GM12878 (cell line): Measurements from ENCODE around the gene UST. TPM values are rescaled to one million over a fixed set of nuclear protein-coding genes. Genes with fewer than 3 reads are reported as not detected.

ENCODE experiments used
- ATAC-seq: fragments of 200-7000 bp; cut with Tn5 transposase; 3 replicates; pipeline ENCODE4 v1.9.1; 2020; ENCODE audit warnings: mild to moderate bottlenecking, moderate library complexity
- BruUV-seq: library from RNA; stranded (reverse); fragments of 400-500 nt; replicated peaks from 2 replicates; lab custom pipeline; 2021; lab: Mats Ljungman, UMichigan
- CTCF ChIA-PET: fragments of 300-600 bp; sonication (Branson Sonifier 250); formaldehyde crosslinking; extraction: SDS; loops from one replicate; lab custom pipeline; 2021; ENCODE audit warnings: inconsistent platforms; lab: Yijun Ruan, JAX
- POLR2A ChIA-PET: fragments of 350-600 bp; formaldehyde crosslinking; extraction: SDS; loops from one replicate; lab custom pipeline; 2021; ENCODE audit warnings: inconsistent platforms; lab: Charles Lee
- RAD21 ChIA-PET: fragments of 300-600 bp; sonication (Branson Sonifier 250); formaldehyde crosslinking; loops from one replicate; lab custom pipeline; 2023; ENCODE audit warnings: antibody characterized with exemption; ENCODE audit not compliant: unreplicated experiment; lab: Charles Lee
- SMC1A ChIA-PET: fragments of 300-600 bp; sonication (Branson Sonifier 250); formaldehyde crosslinking; loops from one replicate; lab custom pipeline; 2023; ENCODE audit not compliant: unreplicated experiment, uncharacterized antibody; lab: Charles Lee
- DNase-seq: peaks from one replicate; pipeline ENCODE4 v3.0.0-alpha.2; 2011; ENCODE audit warnings: low read depth, low spot score
- FAIRE-seq: peaks from 3 replicates; lab custom pipeline; 2011; peaks lifted over from hg19 to GRCh38; lab: Jason Lieb, UNC
- H2AFZ ChIP-seq: 2 replicates; pipeline ENCODE4 v1.6.0; 2011; ENCODE audit warnings: low read depth, low read length, control low read depth; ENCODE audit not compliant: control insufficient read depth
- H3K27ac ChIP-seq: 2 replicates; pipeline ENCODE4 v1.5.1; 2011; ENCODE audit warnings: control low read depth; ENCODE audit not compliant: control insufficient read depth, insufficient read depth
- H3K27me3 ChIP-seq, 2 experiments: replicated peaks in 1 of 2; 2 replicates each; pipeline versions ENCODE4 v1.6.0 to v1.6.1; 2011; ENCODE audit warnings: low read length in 1 of 2; ENCODE audit not compliant: control insufficient read depth in 2 of 2, insufficient read depth in 2 of 2
- H3K36me3 ChIP-seq, 2 experiments: 2 replicates each; pipeline ENCODE4 v1.5.1; 2011; ENCODE audit warnings: low read length in 1 of 2; ENCODE audit not compliant: control insufficient read depth in 2 of 2, insufficient read depth in 2 of 2
- H3K4me1 ChIP-seq: 2 replicates; pipeline ENCODE4 v1.6.1; 2011; ENCODE audit warnings: mild to moderate bottlenecking, low read length, moderate library complexity, mixed read lengths; ENCODE audit not compliant: control insufficient read depth, insufficient read depth
- H3K4me2 ChIP-seq: 2 replicates; pipeline ENCODE4 v1.6.0; 2011; ENCODE audit warnings: control low read depth; ENCODE audit not compliant: control insufficient read depth, insufficient read depth
- H3K4me3 ChIP-seq: fragments of 200-600 bp; sonication (generic); 2 replicates; pipeline ENCODE4 v1.5.1; 2016
- H3K79me2 ChIP-seq: 2 replicates; pipeline ENCODE4 v1.6.0; 2011; ENCODE audit warnings: low read length; ENCODE audit not compliant: control insufficient read depth, insufficient read depth
- H3K9ac ChIP-seq: 2 replicates; pipeline ENCODE4 v1.8.0; 2011; ENCODE audit warnings: low read length, control low read depth, mixed read lengths; ENCODE audit not compliant: control insufficient read depth, insufficient read depth
- H3K9me3 ChIP-seq: replicated peaks from 3 replicates; pipeline ENCODE4 v1.5.1; 2011; ENCODE audit warnings: mild to moderate bottlenecking, low read length; ENCODE audit not compliant: control insufficient read depth, insufficient read depth
- H4K20me1 ChIP-seq: 2 replicates; pipeline ENCODE4 v1.6.0; 2011; ENCODE audit not compliant: control insufficient read depth, insufficient read depth
- CREB1 ChIP-seq: IDR thresholded peaks from 2 replicates; pipeline ENCODE4 v1.6.1; 2012; ENCODE audit warnings: low read depth, mild to moderate bottlenecking, inconsistent platforms
- FOS ChIP-seq: IDR thresholded peaks from 3 replicates; pipeline ENCODE4 v1.6.1; 2011; ENCODE audit warnings: borderline replicate concordance; ENCODE audit not compliant: insufficient read length; ENCODE audit errors: extremely low read depth
- HDAC2 ChIP-seq: fragments of 200-600 bp; sonication (generic); IDR thresholded peaks from 2 replicates; pipeline ENCODE4 v1.6.1; 2017
- JUND ChIP-seq: IDR thresholded peaks from 2 replicates; pipeline ENCODE4 v1.6.1; 2012; ENCODE audit warnings: low read depth, mild to moderate bottlenecking, low read length, improper control_type of control experiment, moderate library complexity
- MEF2A ChIP-seq: IDR thresholded peaks from 2 replicates; pipeline ENCODE4 v1.6.1; 2011; ENCODE audit warnings: low read depth, mild to moderate bottlenecking, low read length, moderate library complexity; ENCODE audit not compliant: insufficient read depth
- MTA2 ChIP-seq: fragments of 450-650 bp; IDR thresholded peaks from 2 replicates; pipeline ENCODE4 v1.6.1; 2016; ENCODE audit warnings: low read depth, mild to moderate bottlenecking, moderate library complexity
- NFIC ChIP-seq: IDR thresholded peaks from 2 replicates; pipeline ENCODE4 v1.6.1; 2012; ENCODE audit warnings: low read depth, mild to moderate bottlenecking, inconsistent platforms, low read length, moderate library complexity
- NR2C1 ChIP-seq: fragments of 450-650 bp; IDR thresholded peaks from 2 replicates; pipeline ENCODE4 v1.6.1; 2017; ENCODE audit warnings: antibody characterized with exemption, mild to moderate bottlenecking, moderate library complexity
- NR2C2 ChIP-seq: IDR thresholded peaks from 2 replicates; pipeline ENCODE4 v1.6.1; 2011; ENCODE audit warnings: borderline replicate concordance, low read depth; ENCODE audit not compliant: control insufficient read depth, insufficient read length
- PAX8 ChIP-seq: fragments of 450-650 bp; IDR thresholded peaks from 2 replicates; pipeline ENCODE4 v1.6.1; 2017; ENCODE audit warnings: mild to moderate bottlenecking, moderate library complexity
- POLR2A ChIP-seq: IDR thresholded peaks from 2 replicates; pipeline ENCODE4 v1.6.1; 2011; ENCODE audit warnings: low read depth, mild to moderate bottlenecking, low read length
- RCOR1 ChIP-seq: conservative IDR thresholded peaks from 2 replicates; pipeline ENCODE4 v1.6.1; 2012; ENCODE audit warnings: low read depth, low read length, improper control_type of control experiment
- SMC3 ChIP-seq: IDR thresholded peaks from 2 replicates; pipeline ENCODE4 v1.6.1; 2011; ENCODE audit warnings: low read length, improper control_type of control experiment, borderline replicate concordance
- STAT1 ChIP-seq: fragments of 450-650 bp; conservative IDR thresholded peaks from 2 replicates; pipeline ENCODE4 v1.6.1; 2014; ENCODE audit warnings: antibody characterized with exemption, mild to moderate bottlenecking
- TARDBP ChIP-seq: IDR thresholded peaks from 2 replicates; pipeline ENCODE4 v1.6.1; 2016; ENCODE audit warnings: borderline replicate concordance
- YY1 ChIP-seq: IDR thresholded peaks from 2 replicates; pipeline ENCODE4 v1.6.1; 2011; ENCODE audit warnings: low read depth, mild to moderate bottlenecking, low read length
- ZNF384 ChIP-seq: IDR thresholded peaks from 2 replicates; pipeline ENCODE4 v1.6.1; 2012; ENCODE audit warnings: low read depth, mild to moderate bottlenecking, low read length, improper control_type of control experiment, borderline replicate concordance
- WGBS: methylation state at CpG from one replicate; pipeline ENCODE4 v1.1.6; 2016; ENCODE audit warnings: low lambda C conversion rate; ENCODE audit not compliant: insufficient replicate concordance, insufficient coverage; ENCODE audit errors: missing lambda C conversion rate; 5-methylcytosine and 5-hydroxymethylcytosine counted together
- in situ Hi-C: fragments of 300-500 bp; cut with MboI; formaldehyde crosslinking; loops from 9 replicates; pipeline ENCODE4 v1.14.3; 2018; ENCODE audit warnings: mixed read lengths
- intact Hi-C: fragments of 100-400 bp; cut with micrococcal nuclease; formaldehyde crosslinking; loops from one replicate; pipeline ENCODE4 v1.14.2; 2022; ENCODE audit not compliant: unreplicated experiment
- polyA plus RNA-seq, 11 experiments: library from polyadenylated mRNA; depleted of rRNA in 4 of 11; unstranded in 6 of 11; stranded (reverse) in 5 of 11; fragments of >200 nt; fragmentation: Nextera tagmentation in 4 of 11; fragmentation: Illumina TruSeq in 1 of 11; extraction: Ambion mirVana in 4 of 11; extraction: Trizol in 1 of 11; gene quantifications; 1 replicate in 1 of 11; 2 replicates in 10 of 11; pipeline versions ENCODE4 v1.2.1 to v1.2.3, GENCODE V29; 2011 to 2016; ENCODE audit warnings: inconsistent platforms in 2 of 11, missing spikeins in 2 of 11, low read depth in 1 of 11
- total RNA-seq, 4 experiments: library from RNA; depleted of rRNA in 3 of 4; stranded (reverse); fragments of >200 nt in 3 of 4; fragmentation: Illumina TruSeq in 1 of 4; extraction: Trizol in 1 of 4; gene quantifications; 2 replicates each; pipeline versions ENCODE4 v1.2.1 to v1.2.3, GENCODE V29; 2013 to 2021
- TF ChIP-seq, protein P1 (sequence below): fragments of 450-650 bp; conservative IDR thresholded peaks from 2 replicates; pipeline ENCODE4 v1.6.1; 2017; ENCODE audit warnings: mild to moderate bottlenecking, moderate library complexity
- TF ChIP-seq, protein P2 (sequence below): IDR thresholded peaks from 2 replicates; pipeline ENCODE4 v1.6.1; 2012; ENCODE audit warnings: low read length, inconsistent platforms
- TF ChIP-seq, protein P3 (sequence below): fragments of 450-650 bp; formaldehyde crosslinking; IDR thresholded peaks from 2 replicates; pipeline ENCODE4 v1.5.0; 2022; ENCODE audit warnings: mild to moderate bottlenecking, missing genetic modification characterization

The UST gene
- total and polyA plus RNA-seq, 10 of the 15 experiments (the other 5 are each of a cell fraction or from before 2014, with no cell fraction given), result 0.74 to 43.3 (median 2.2) TPM

DNA sequence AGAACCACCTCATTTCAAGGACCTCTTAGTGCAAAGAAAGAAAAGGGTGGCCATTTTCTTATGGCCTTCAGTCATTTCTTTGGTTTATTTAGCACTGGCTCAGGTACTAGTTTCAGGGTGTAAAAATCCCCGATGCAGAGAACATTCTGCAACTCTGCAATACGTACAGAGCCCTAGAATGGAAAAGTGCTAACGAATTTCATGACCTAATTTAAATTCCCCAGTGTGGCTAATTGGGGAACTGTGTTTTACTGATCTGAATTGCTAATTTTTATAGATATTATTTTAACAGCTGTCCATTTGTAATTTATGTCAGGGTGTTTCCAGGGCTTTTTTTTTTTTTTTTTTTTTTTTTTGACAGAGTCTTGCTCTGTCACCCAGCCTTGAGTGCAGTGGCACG is 160.7 kb downstream of the UST start:
- DNase-seq (no peak), ATAC-seq (peak; percentile 96)
- TF ChIP-seq HDAC2, result no peak
- no peak for TF ChIP-seq SMC3
- peak; percentile 63; the same call in 1 of the 2 replicates for TF ChIP-seq NFIC
- TF ChIP-seq, protein P1, sequence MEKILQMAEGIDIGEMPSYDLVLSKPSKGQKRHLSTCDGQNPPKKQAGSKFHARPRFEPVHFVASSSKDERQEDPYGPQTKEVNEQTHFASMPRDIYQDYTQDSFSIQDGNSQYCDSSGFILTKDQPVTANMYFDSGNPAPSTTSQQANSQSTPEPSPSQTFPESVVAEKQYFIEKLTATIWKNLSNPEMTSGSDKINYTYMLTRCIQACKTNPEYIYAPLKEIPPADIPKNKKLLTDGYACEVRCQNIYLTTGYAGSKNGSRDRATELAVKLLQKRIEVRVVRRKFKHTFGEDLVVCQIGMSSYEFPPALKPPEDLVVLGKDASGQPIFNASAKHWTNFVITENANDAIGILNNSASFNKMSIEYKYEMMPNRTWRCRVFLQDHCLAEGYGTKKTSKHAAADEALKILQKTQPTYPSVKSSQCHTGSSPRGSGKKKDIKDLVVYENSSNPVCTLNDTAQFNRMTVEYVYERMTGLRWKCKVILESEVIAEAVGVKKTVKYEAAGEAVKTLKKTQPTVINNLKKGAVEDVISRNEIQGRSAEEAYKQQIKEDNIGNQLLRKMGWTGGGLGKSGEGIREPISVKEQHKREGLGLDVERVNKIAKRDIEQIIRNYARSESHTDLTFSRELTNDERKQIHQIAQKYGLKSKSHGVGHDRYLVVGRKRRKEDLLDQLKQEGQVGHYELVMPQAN, result no peak
- TF ChIP-seq STAT1, result no peak
- TF ChIP-seq MTA2, result peak; percentile 81
- TF ChIP-seq TARDBP, result no peak
- peak; percentile 62; the same call in 1 of the 2 replicates for TF ChIP-seq YY1
- no peak for TF ChIP-seq JUND
- peak; percentile 69; the same call in 1 of the 2 replicates for TF ChIP-seq MEF2A
- TF ChIP-seq NR2C2, result no peak
- TF ChIP-seq, protein P2, sequence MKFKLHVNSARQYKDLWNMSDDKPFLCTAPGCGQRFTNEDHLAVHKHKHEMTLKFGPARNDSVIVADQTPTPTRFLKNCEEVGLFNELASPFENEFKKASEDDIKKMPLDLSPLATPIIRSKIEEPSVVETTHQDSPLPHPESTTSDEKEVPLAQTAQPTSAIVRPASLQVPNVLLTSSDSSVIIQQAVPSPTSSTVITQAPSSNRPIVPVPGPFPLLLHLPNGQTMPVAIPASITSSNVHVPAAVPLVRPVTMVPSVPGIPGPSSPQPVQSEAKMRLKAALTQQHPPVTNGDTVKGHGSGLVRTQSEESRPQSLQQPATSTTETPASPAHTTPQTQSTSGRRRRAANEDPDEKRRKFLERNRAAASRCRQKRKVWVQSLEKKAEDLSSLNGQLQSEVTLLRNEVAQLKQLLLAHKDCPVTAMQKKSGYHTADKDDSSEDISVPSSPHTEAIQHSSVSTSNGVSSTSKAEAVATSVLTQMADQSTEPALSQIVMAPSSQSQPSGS, result peak; percentile 71
- TF ChIP-seq FOS, result no peak
- no peak for TF ChIP-seq RCOR1
- TF ChIP-seq POLR2A, result no peak
- TF ChIP-seq NR2C1, result no peak
- TF ChIP-seq PAX8, result no peak
- TF ChIP-seq, protein P3, sequence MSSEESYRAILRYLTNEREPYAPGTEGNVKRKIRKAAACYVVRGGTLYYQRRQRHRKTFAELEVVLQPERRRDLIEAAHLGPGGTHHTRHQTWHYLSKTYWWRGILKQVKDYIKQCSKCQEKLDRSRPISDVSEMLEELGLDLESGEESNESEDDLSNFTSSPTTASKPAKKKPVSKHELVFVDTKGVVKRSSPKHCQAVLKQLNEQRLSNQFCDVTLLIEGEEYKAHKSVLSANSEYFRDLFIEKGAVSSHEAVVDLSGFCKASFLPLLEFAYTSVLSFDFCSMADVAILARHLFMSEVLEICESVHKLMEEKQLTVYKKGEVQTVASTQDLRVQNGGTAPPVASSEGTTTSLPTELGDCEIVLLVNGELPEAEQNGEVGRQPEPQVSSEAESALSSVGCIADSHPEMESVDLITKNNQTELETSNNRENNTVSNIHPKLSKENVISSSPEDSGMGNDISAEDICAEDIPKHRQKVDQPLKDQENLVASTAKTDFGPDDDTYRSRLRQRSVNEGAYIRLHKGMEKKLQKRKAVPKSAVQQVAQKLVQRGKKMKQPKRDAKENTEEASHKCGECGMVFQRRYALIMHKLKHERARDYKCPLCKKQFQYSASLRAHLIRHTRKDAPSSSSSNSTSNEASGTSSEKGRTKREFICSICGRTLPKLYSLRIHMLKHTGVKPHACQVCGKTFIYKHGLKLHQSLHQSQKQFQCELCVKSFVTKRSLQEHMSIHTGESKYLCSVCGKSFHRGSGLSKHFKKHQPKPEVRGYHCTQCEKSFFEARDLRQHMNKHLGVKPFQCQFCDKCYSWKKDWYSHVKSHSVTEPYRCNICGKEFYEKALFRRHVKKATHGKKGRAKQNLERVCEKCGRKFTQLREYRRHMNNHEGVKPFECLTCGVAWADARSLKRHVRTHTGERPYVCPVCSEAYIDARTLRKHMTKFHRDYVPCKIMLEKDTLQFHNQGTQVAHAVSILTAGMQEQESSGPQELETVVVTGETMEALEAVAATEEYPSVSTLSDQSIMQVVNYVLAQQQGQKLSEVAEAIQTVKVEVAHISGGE (CRISPR knock-in tag), result no peak
- peak; percentile 55; the same call in 1 of the 2 replicates for TF ChIP-seq ZNF384
- no peak for TF ChIP-seq CREB1

More for the DNA sequence above, 160.7 kb downstream of the UST start:
- POLR2A ChIA-PET, result interaction anchor here (0.7 kb wide), 1 partner anchor 472 kb away, joined by 6 read pairs; no protein-coding TSS in a partner anchor
- in situ Hi-C loops (no loop called here), intact Hi-C loops (no loop called here)
- FAIRE-seq, result no peak
- Histone ChIP-seq H3K4me2 (no peak overlapping the region), H3K9me3 (no peaks in the 10 kb centered on the region), H2AFZ (no peak overlapping the region), H4K20me1 (no peaks in the 10 kb centered on the region), H3K79me2 (no peaks in the 10 kb centered on the region), H3K36me3 (no peaks in the 10 kb centered on the region), H3K4me3 (no peak overlapping the region), H3K4me1 (no peaks in the 10 kb centered on the region), H3K27ac (no peak overlapping the region), H3K9ac (no peak overlapping the region), H3K27me3 (no peaks in the 10 kb centered on the region; a peak in 2 of 4 replicates)
- RAD21 ChIA-PET, result interaction anchor here (0.9 kb wide), 1 partner anchor 148 kb away, joined by 4 read pairs; no protein-coding TSS in a partner anchor
- WGBS, result 0% methylated on average over 4 of the region's 4 CpGs
- CTCF ChIA-PET, result interaction anchor here (0.7 kb wide), 1 partner anchor 146 kb away, joined by 3 read pairs; no protein-coding TSS in a partner anchor
- SMC1A ChIA-PET, result interaction anchor here (1.4 kb wide), 1 partner anchor 71 kb away, joined by 3 read pairs; no protein-coding TSS in a partner anchor
- BruUV-seq, result no TSS peak
